ENCODE measurements around the gene ZNF512B.

DNA sequence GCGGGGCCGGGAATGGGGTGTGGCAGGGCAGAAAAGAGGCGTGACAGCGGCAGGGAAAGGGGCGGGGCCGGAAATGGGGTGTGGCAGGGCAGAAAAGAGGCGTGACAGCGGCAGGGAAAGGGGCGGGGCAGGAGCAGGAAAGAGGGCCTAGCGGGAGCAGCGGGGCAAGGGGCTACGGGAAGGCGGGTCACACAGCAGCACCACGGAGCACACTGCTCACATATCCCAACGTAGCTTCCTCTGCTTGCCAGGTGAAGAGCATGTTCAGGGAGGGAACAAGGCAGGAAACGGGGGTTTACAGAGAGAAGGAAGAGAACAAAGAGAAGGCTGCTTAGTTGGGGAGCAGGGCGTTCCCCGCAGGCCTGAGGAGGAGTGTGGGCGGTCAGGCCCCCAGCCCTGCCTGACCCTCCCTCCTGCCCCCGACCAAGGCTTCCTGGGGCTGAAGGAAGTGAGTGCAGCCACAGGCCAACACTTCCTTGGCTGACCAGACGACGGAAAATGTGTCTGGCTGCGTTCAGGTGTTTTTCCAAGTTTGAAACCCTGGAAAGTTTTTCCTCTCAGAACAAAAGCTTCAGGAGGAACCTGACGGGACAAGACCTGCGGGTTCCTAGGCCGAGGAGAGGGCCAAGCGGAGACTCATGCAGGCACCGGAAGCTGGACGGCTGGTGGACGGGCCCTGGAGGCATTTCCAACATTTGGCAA lies 27.3 kb downstream of the ZNF512B start:
- TF ChIP-seq TAF1 (IDR thresholded peaks at IDR 0.05; ENCODE audit: borderline replicate concordance, low read depth, low read length) (no peak), POLR2A (IDR thresholded peaks at IDR 0.05; ENCODE audit: low read depth, low read length) (no peak)

All from GM12892 (cell line).